Keratinocyte (primary cell): ENCODE data around the gene TMEM151B.

ENCODE experiments used
- EZH2 ChIP-seq: IDR thresholded peaks from one replicate; pipeline ENCODE4 v1.6.1; 2012; ENCODE audit warnings: inconsistent platforms, mild to moderate bottlenecking, low read length, moderate library complexity
- TF ChIP-seq, protein P1 (sequence below), 3 experiments: IDR thresholded peaks in 1 of 3; conservative IDR thresholded peaks in 1 of 3; optimal IDR thresholded peaks in 1 of 3; 2 replicates in 2 of 3; 3 replicates in 1 of 3; pipeline versions ENCODE3 to v1.5.1; 2011; ENCODE audit warnings: low read length in 3 of 3, mild to moderate bottlenecking in 3 of 3, moderate library complexity in 2 of 3, control low read depth in 1 of 3, inconsistent platforms in 1 of 3; ENCODE audit not compliant: insufficient read depth in 2 of 3; ENCODE audit errors: extremely low read depth in 1 of 3

DNA sequence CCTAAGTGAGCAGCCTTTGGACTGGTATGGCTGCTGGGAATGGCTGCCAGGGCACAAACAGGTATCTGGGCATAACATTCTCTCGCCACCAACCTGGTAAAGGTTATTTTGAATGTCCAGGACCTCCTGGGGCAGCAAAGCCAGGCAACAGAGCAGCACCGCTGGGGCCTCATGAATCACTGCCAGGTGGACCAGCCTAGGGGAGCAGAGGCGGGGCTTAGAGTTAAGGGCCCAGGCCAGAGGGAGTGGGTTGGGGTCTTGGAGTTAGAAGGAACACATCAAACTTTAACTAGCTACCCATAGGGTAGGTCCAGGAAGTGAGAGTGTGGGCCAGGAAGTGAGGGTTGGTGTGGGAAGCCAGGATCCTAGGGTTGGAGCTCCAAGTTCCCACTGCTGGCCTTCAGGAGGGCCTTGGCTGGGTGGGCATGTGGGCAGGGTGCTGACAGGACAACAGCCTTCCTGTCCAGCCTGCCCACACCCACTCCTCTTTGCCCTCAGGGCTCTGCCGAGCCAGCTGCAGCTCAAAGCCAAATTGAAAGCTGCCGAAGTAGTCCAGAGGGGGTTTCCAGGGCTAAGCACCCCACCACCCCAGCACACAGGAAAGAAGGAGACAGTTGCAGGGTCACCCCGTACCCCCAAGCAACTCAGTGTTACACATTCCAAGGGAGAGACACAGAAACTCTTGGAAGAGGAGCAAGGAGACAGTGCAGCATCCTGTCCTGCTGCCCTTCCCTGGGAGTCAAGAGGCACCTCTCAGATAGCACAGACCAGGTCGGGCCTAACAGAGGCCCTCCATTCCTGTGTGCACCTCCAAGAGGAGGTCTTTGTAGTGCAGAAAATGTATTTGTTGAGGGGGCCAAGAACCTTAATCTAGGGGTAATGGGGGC, 7.5 kb upstream of the TMEM151B start:
- TF ChIP-seq, protein P1, sequence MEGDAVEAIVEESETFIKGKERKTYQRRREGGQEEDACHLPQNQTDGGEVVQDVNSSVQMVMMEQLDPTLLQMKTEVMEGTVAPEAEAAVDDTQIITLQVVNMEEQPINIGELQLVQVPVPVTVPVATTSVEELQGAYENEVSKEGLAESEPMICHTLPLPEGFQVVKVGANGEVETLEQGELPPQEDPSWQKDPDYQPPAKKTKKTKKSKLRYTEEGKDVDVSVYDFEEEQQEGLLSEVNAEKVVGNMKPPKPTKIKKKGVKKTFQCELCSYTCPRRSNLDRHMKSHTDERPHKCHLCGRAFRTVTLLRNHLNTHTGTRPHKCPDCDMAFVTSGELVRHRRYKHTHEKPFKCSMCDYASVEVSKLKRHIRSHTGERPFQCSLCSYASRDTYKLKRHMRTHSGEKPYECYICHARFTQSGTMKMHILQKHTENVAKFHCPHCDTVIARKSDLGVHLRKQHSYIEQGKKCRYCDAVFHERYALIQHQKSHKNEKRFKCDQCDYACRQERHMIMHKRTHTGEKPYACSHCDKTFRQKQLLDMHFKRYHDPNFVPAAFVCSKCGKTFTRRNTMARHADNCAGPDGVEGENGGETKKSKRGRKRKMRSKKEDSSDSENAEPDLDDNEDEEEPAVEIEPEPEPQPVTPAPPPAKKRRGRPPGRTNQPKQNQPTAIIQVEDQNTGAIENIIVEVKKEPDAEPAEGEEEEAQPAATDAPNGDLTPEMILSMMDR (optimal IDR thresholded peaks at IDR 0.05 in 1 of 3, IDR thresholded peaks at IDR 0.05 in 1 of 3, conservative IDR thresholded peaks at IDR 0.05 in 1 of 3; ENCODE audit: extremely low read depth in 1 of 3, insufficient read depth in 2 of 3, low read length in 3 of 3): no peak
- no peak for TF ChIP-seq EZH2
